Measurements from ENCODE around the gene DNAH2.

Gene DNAH2

GRCh38 chr17:7695586-7695985 is 22.0 kb upstream of the DNAH2 start:
- no peak overlapping the region for H3K27ac ChIP-seq (ENCODE audit: low read length)
- H4K20me1 ChIP-seq (ENCODE audit: insufficient read depth, low read length), result no peaks in the 10 kb centered on the region
- H3K9ac ChIP-seq (ENCODE audit: low read length), result no peak overlapping the region
- no peaks in the 10 kb centered on the region for H3K79me2 ChIP-seq (ENCODE audit: low read length)
- no peak overlapping the region for H3K4me2 ChIP-seq (ENCODE audit: low read depth, low read length)
- H2AFZ ChIP-seq (ENCODE audit: low read length), result no peak overlapping the region
- H3K4me1 ChIP-seq (ENCODE audit: low read length), result no peaks in the 10 kb centered on the region
- TF ChIP-seq EZH2phosphoT487 (IDR thresholded peaks at IDR 0.05; ENCODE audit: low read length) (no peak), EZH2 (optimal IDR thresholded peaks at IDR 0.05; ENCODE audit: low read depth, low read length) (no peak)
- TF ChIP-seq, protein P1, sequence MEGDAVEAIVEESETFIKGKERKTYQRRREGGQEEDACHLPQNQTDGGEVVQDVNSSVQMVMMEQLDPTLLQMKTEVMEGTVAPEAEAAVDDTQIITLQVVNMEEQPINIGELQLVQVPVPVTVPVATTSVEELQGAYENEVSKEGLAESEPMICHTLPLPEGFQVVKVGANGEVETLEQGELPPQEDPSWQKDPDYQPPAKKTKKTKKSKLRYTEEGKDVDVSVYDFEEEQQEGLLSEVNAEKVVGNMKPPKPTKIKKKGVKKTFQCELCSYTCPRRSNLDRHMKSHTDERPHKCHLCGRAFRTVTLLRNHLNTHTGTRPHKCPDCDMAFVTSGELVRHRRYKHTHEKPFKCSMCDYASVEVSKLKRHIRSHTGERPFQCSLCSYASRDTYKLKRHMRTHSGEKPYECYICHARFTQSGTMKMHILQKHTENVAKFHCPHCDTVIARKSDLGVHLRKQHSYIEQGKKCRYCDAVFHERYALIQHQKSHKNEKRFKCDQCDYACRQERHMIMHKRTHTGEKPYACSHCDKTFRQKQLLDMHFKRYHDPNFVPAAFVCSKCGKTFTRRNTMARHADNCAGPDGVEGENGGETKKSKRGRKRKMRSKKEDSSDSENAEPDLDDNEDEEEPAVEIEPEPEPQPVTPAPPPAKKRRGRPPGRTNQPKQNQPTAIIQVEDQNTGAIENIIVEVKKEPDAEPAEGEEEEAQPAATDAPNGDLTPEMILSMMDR (IDR thresholded peaks at IDR 0.05; ENCODE audit: low read length), result no peak
- H3K27me3 ChIP-seq (replicated peaks; ENCODE audit: insufficient read depth, low read length), result no peaks in the 10 kb centered on the region
- H3K36me3 ChIP-seq (replicated peaks; ENCODE audit: insufficient read depth, low read length), result no peaks in the 10 kb centered on the region
- H3F3A ChIP-seq (ENCODE audit: insufficient read depth, low read length), result no peaks in the 10 kb centered on the region
- H3K9me2 ChIP-seq (replicated peaks; ENCODE audit: insufficient read depth, low read length), result no peaks in the 10 kb centered on the region
- no peaks in the 10 kb centered on the region for H3K9me3 ChIP-seq (replicated peaks; ENCODE audit: insufficient read depth, low read length)
- no peak for DNase-seq
- no peak overlapping the region for H3K4me3 ChIP-seq (ENCODE audit: low read length)

DNA sequence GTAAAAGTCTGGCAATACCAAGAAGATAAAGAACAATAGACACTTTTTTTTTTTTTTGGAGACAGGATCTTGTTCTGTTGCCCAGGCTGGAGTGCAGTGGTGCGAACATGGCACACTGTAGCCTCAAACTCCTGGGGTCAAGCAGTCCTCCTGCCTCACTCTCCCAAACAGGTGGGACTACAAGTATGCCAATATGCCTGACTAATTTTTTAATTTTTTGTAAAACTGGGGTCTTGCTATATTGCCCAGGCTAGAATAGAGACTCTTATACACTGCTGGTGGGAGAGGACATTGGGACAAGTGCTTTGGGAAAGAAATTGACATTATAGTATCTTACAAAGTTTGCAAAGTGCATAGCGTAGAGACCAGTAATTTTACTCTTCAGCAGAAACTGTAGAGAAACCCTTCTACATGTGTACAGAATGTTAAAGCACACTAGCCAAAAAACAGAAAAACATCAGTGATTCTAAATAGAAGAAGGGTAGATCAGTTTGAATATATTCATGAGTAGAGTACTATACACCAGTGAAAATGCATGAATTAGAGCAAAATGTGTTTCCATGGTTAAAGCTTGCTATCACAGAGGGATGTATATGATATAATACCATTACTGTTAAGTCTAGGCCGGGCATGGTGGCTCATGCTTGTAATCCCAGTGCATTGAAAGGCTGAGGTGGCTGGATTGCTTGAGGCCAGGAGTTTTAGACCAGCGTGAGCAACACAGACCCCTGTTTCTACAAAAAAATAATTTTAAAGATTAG is 19.5 kb upstream of the DNAH2 start:
- Histone ChIP-seq H3K9me2 (replicated peaks; ENCODE audit: insufficient read depth, low read length) (no peaks in the 10 kb centered on the region), H3K79me2 (ENCODE audit: low read length) (no peaks in the 10 kb centered on the region), H3K36me3 (replicated peaks; ENCODE audit: insufficient read depth, low read length) (no peaks in the 10 kb centered on the region), H3K27me3 (replicated peaks; ENCODE audit: insufficient read depth, low read length) (no peaks in the 10 kb centered on the region), H2AFZ (ENCODE audit: low read length) (no peak overlapping the region), H3K27ac (ENCODE audit: low read length) (no peak overlapping the region), H4K20me1 (ENCODE audit: insufficient read depth, low read length) (no peaks in the 10 kb centered on the region), H3K9ac (ENCODE audit: low read length) (no peak overlapping the region), H3K9me3 (replicated peaks; ENCODE audit: insufficient read depth, low read length) (no peaks in the 10 kb centered on the region), H3F3A (ENCODE audit: insufficient read depth, low read length) (no peaks in the 10 kb centered on the region), H3K4me3 (ENCODE audit: low read length) (no peak overlapping the region), H3K4me2 (ENCODE audit: low read depth, low read length) (no peak overlapping the region), H3K4me1 (ENCODE audit: low read length) (no peaks in the 10 kb centered on the region)
- DNase-seq, result no peak
- TF ChIP-seq EZH2 (optimal IDR thresholded peaks at IDR 0.05; ENCODE audit: low read depth, low read length) (no peak), EZH2phosphoT487 (IDR thresholded peaks at IDR 0.05; ENCODE audit: low read length) (no peak)
- TF ChIP-seq, protein P1 (IDR thresholded peaks at IDR 0.05; ENCODE audit: low read length), result no peak

DNA sequence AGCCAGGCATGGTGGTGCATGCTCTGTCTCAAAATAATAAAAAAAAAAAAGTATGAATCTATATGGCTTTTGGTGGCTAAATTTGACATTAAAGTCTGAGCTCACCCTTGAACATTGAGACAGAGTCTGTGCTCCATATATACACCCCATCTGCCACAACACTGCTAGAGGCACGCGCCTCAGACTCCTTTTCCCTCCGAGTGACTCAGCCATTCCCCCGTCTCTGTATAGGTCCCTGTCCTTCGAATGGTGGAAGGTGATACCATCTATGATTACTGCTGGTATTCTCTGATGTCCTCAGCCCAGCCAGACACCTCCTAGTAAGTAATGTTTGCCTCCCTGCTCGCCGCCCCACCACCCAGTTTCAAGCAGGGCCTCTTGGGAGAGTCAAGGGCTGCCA is 17.0 kb upstream of the DNAH2 start:
- DNase-seq, result no peak
- no peak overlapping the region for H3K9ac ChIP-seq (ENCODE audit: low read length)
- H2AFZ ChIP-seq (ENCODE audit: low read length), result no peak overlapping the region

More for the DNA sequence above, 17.0 kb upstream of the DNAH2 start:
- Histone ChIP-seq H3K27ac (ENCODE audit: low read length) (no peak overlapping the region), H3K79me2 (ENCODE audit: low read length) (no peaks in the 10 kb centered on the region), H3K36me3 (replicated peaks; ENCODE audit: insufficient read depth, low read length) (no peaks in the 10 kb centered on the region), H3K9me3 (replicated peaks; ENCODE audit: insufficient read depth, low read length) (no peaks in the 10 kb centered on the region), H3K4me2 (ENCODE audit: low read depth, low read length) (no peak overlapping the region), H3K4me3 (ENCODE audit: low read length) (no peak overlapping the region), H3K9me2 (replicated peaks; ENCODE audit: insufficient read depth, low read length) (no peaks in the 10 kb centered on the region), H4K20me1 (ENCODE audit: insufficient read depth, low read length) (no peaks in the 10 kb centered on the region), H3F3A (ENCODE audit: insufficient read depth, low read length) (no peaks in the 10 kb centered on the region), H3K4me1 (ENCODE audit: low read length) (no peaks in the 10 kb centered on the region), H3K27me3 (replicated peaks; ENCODE audit: insufficient read depth, low read length) (peaks cover 15% of the 10 kb centered on the region)
- TF ChIP-seq, protein P1 (IDR thresholded peaks at IDR 0.05; ENCODE audit: low read length), result no peak
- TF ChIP-seq EZH2 (optimal IDR thresholded peaks at IDR 0.05; ENCODE audit: low read depth, low read length) (no peak), EZH2phosphoT487 (IDR thresholded peaks at IDR 0.05; ENCODE audit: low read length) (no peak)

Measured in MM.1S (cell line).